ENCODE data around the gene CFAP65.

The CFAP65 gene

GRCh38 chr2:219037783-219038499, 3.4 kb downstream of the CFAP65 start:
- Histone ChIP-seq H3K4me3 (ENCODE audit: low read length) (no peak overlapping the region), H3K36me3 (ENCODE audit: control insufficient read depth, insufficient read depth, low read length) (no peaks in the 10 kb centered on the region), H3K27ac (ENCODE audit: low read depth, low read length) (no peak overlapping the region), H3K4me1 (ENCODE audit: control insufficient read depth, insufficient read depth, low read length) (no peaks in the 10 kb centered on the region), H3K9ac (ENCODE audit: low read length) (no peak overlapping the region), H3K27me3 (ENCODE audit: control insufficient read depth, insufficient read depth, low read length) (peaks cover 4% of the 10 kb centered on the region)

DNA sequence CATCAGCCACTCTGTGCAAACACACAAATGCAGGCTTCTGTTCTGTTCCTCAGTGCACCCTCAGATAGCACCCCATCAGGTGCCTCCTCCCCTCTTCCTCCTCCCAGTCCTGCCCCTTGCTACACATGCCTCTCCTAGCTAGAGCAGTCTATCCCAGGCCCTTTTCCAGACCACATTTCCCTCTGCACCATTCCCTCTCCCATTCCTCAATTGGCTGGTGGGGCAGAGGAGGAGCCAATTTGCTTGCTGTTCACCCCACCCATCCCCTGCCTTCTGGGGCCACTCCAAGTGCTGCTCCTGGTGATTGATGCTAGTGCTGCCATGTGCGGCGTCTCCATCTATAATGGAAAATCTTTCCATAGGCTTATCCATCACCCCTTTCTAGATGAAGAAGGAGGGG, 5.4 kb downstream of the CFAP65 start:
- no peak overlapping the region for H3K27ac ChIP-seq (ENCODE audit: low read depth, low read length)
- no peaks in the 10 kb centered on the region for H3K36me3 ChIP-seq (ENCODE audit: control insufficient read depth, insufficient read depth, low read length)
- peaks cover 1% of the 10 kb centered on the region for H3K27me3 ChIP-seq (ENCODE audit: control insufficient read depth, insufficient read depth, low read length)

GRCh38 chr2:219034823-219035222, 6.5 kb downstream of the CFAP65 start:
- no peak overlapping the region for H3K9ac ChIP-seq (ENCODE audit: low read length)
- peaks cover 9% of the 10 kb centered on the region for H3K27me3 ChIP-seq (ENCODE audit: control insufficient read depth, insufficient read depth, low read length)
- no peaks in the 10 kb centered on the region for H3K4me1 ChIP-seq (ENCODE audit: control insufficient read depth, insufficient read depth, low read length)
- no peaks in the 10 kb centered on the region for H3K36me3 ChIP-seq (ENCODE audit: control insufficient read depth, insufficient read depth, low read length)
- H3K27ac ChIP-seq (ENCODE audit: low read depth, low read length): no peak overlapping the region
- no peak overlapping the region for H3K4me3 ChIP-seq (ENCODE audit: low read length)

More for the DNA sequence above, 5.4 kb downstream of the CFAP65 start:
- Histone ChIP-seq H3K4me3 (ENCODE audit: low read length) (no peak overlapping the region), H3K9ac (ENCODE audit: low read length) (no peak overlapping the region), H3K4me1 (ENCODE audit: control insufficient read depth, insufficient read depth, low read length) (no peaks in the 10 kb centered on the region)

DNA sequence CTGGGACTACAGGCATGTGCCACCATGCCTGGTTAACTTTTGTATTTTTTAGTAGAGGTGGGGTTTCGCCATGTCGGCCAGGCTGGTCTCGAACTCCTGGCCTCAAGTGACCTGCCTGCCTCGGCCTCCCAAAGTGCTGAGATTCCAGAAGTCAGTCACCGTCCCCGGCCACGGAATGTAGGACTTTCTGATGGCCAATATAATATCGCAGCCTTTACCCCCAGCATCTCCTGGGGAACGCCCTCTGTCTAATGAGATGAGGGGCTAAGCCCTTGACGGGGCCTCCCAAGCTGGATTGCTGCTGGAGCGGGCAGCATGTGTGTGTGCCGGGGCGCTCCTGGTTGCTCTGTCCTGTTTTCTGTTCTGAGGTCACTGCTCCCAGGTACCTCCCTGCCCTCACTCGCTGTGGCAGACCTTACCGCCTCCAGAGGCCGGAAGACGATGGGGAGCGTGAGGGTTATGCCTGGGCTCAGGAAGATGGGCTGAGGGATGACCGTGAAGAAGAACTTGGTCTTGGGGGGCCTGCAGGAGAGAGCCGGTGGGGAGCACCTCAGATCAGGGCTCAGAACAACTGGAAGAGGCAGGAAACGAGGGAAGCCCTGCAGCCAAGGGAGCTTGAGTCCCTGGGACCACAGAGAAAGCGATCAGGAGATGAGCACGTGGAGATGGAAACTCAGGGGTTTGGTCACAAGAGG, 9.1 kb downstream of the CFAP65 start:
- Histone ChIP-seq H3K9ac (ENCODE audit: low read length) (no peak overlapping the region), H3K27ac (ENCODE audit: low read depth, low read length) (no peak overlapping the region), H3K4me3 (ENCODE audit: low read length) (no peak overlapping the region), H3K36me3 (ENCODE audit: control insufficient read depth, insufficient read depth, low read length) (no peaks in the 10 kb centered on the region), H3K4me1 (ENCODE audit: control insufficient read depth, insufficient read depth, low read length) (no peaks in the 10 kb centered on the region), H3K27me3 (ENCODE audit: control insufficient read depth, insufficient read depth, low read length) (peaks cover 9% of the 10 kb centered on the region)

- Histone ChIP-seq H3K4me3 (ENCODE audit: low read length) (no peak overlapping the region), H3K27me3 (ENCODE audit: control insufficient read depth, insufficient read depth, low read length) (peaks cover 9% of the 10 kb centered on the region), H3K4me1 (ENCODE audit: control insufficient read depth, insufficient read depth, low read length) (no peaks in the 10 kb centered on the region), H3K27ac (ENCODE audit: low read depth, low read length) (no peak overlapping the region), H3K36me3 (ENCODE audit: control insufficient read depth, insufficient read depth, low read length) (no peaks in the 10 kb centered on the region), H3K9ac (ENCODE audit: low read length) (no peak overlapping the region)
These were observed 10.1 kb downstream of the CFAP65 start for GRCh38 chr2:219031005-219031738.

GRCh38 chr2:219030177-219030940, 11.0 kb downstream of the CFAP65 start:
- no peak overlapping the region for H3K27ac ChIP-seq (ENCODE audit: low read depth, low read length)
- H3K4me3 ChIP-seq (ENCODE audit: low read length): no peak overlapping the region
- H3K27me3 ChIP-seq (ENCODE audit: control insufficient read depth, insufficient read depth, low read length): peaks cover 9% of the 10 kb centered on the region
- no peak overlapping the region for H3K9ac ChIP-seq (ENCODE audit: low read length)
- H3K36me3 ChIP-seq (ENCODE audit: control insufficient read depth, insufficient read depth, low read length): no peaks in the 10 kb centered on the region
- no peaks in the 10 kb centered on the region for H3K4me1 ChIP-seq (ENCODE audit: control insufficient read depth, insufficient read depth, low read length)

- no peaks in the 10 kb centered on the region for H3K36me3 ChIP-seq (ENCODE audit: control insufficient read depth, insufficient read depth, low read length)
- no peak overlapping the region for H3K9ac ChIP-seq (ENCODE audit: low read length)
- no peak overlapping the region for H3K27ac ChIP-seq (ENCODE audit: low read depth, low read length)
- no peaks in the 10 kb centered on the region for H3K4me1 ChIP-seq (ENCODE audit: control insufficient read depth, insufficient read depth, low read length)
- H3K4me3 ChIP-seq (ENCODE audit: low read length): no peak overlapping the region
- peaks cover 9% of the 10 kb centered on the region for H3K27me3 ChIP-seq (ENCODE audit: control insufficient read depth, insufficient read depth, low read length)
These were observed 11.5 kb downstream of the CFAP65 start for GRCh38 chr2:219029829-219030165.

- Histone ChIP-seq H3K36me3 (ENCODE audit: control insufficient read depth, insufficient read depth, low read length) (no peaks in the 10 kb centered on the region), H3K4me1 (ENCODE audit: control insufficient read depth, insufficient read depth, low read length) (no peaks in the 10 kb centered on the region), H3K9ac (ENCODE audit: low read length) (no peak overlapping the region), H3K27ac (ENCODE audit: low read depth, low read length) (no peak overlapping the region), H3K27me3 (ENCODE audit: control insufficient read depth, insufficient read depth, low read length) (peaks cover 9% of the 10 kb centered on the region), H3K4me3 (ENCODE audit: low read length) (no peak overlapping the region)
These were observed 12.1 kb downstream of the CFAP65 start for GRCh38 chr2:219028996-219029828.

DNA sequence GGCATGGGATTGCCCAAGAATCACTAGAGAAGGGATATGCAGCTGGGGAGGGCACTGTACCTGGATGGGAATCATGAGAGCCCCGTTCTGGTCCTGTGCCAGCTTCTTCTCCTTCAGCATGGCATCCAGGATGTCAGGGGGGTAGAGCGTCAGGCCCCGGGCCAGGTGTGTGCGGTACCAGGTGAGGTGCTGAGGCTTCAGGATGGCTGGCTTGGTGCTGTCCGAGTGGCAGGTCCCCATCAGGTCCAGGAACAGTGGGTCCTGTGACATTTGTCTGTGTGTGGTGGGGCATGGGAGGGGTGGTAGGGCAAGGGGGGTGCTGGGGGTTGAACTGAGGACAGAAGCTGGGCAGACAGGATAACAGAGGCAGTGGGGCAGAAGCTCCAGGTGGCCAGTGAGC, 13.2 kb downstream of the CFAP65 start:
- no peaks in the 10 kb centered on the region for H3K36me3 ChIP-seq (ENCODE audit: control insufficient read depth, insufficient read depth, low read length)
- peaks cover 9% of the 10 kb centered on the region for H3K27me3 ChIP-seq (ENCODE audit: control insufficient read depth, insufficient read depth, low read length)
- H3K4me1 ChIP-seq (ENCODE audit: control insufficient read depth, insufficient read depth, low read length): no peaks in the 10 kb centered on the region
- no peak overlapping the region for H3K4me3 ChIP-seq (ENCODE audit: low read length)
- H3K27ac ChIP-seq (ENCODE audit: low read depth, low read length): no peak overlapping the region
- H3K9ac ChIP-seq (ENCODE audit: low read length): no peak overlapping the region

GRCh38 chr2:219027511-219028055, 13.7 kb downstream of the CFAP65 start:
- H3K4me1 ChIP-seq (ENCODE audit: control insufficient read depth, insufficient read depth, low read length): no peaks in the 10 kb centered on the region
- no peak overlapping the region for H3K4me3 ChIP-seq (ENCODE audit: low read length)
- H3K27ac ChIP-seq (ENCODE audit: low read depth, low read length): no peak overlapping the region
- peaks cover 9% of the 10 kb centered on the region for H3K27me3 ChIP-seq (ENCODE audit: control insufficient read depth, insufficient read depth, low read length)
- no peaks in the 10 kb centered on the region for H3K36me3 ChIP-seq (ENCODE audit: control insufficient read depth, insufficient read depth, low read length)
- no peak overlapping the region for H3K9ac ChIP-seq (ENCODE audit: low read length)

GRCh38 chr2:219026946-219027345, 14.4 kb downstream of the CFAP65 start:
- H3K4me3 ChIP-seq (ENCODE audit: low read length): no peak overlapping the region
- no peaks in the 10 kb centered on the region for H3K4me1 ChIP-seq (ENCODE audit: control insufficient read depth, insufficient read depth, low read length)
- no peaks in the 10 kb centered on the region for H3K36me3 ChIP-seq (ENCODE audit: control insufficient read depth, insufficient read depth, low read length)
- peaks cover 9% of the 10 kb centered on the region for H3K27me3 ChIP-seq (ENCODE audit: control insufficient read depth, insufficient read depth, low read length)
- H3K9ac ChIP-seq (ENCODE audit: low read length): no peak overlapping the region
- no peak overlapping the region for H3K27ac ChIP-seq (ENCODE audit: low read depth, low read length)

Data from rectal smooth muscle tissue (tissue), 1 donor.